NCI-H226 (cell line): ENCODE results near the gene MPO.

Source experiments
- DNase-seq: peaks from one replicate; pipeline ENCODE4 v3.0.0-alpha.2; 2015

MPO gene

GRCh38 chr17:58319173-58320162 lies 38.7 kb upstream of the MPO start:
- no peak for DNase-seq

- DNase-seq: no peak
Observed at GRCh38 chr17:58318627-58319172, 38.0 kb upstream of the MPO start.

- no peak for DNase-seq
Observed at GRCh38 chr17:58318065-58318481, 37.3 kb upstream of the MPO start.

- DNase-seq: peak; percentile 85
Observed at GRCh38 chr17:58317421-58318064, 36.8 kb upstream of the MPO start.

GRCh38 chr17:58316260-58316960 lies 35.7 kb upstream of the MPO start:
- DNase-seq: no peak

- DNase-seq: no peak
Observed at GRCh38 chr17:58315750-58316149, 35.0 kb upstream of the MPO start.

- no peak for DNase-seq
Observed at GRCh38 chr17:58315281-58315711, 34.6 kb upstream of the MPO start.

- DNase-seq: no peak
Observed at GRCh38 chr17:58314706-58315015, 33.9 kb upstream of the MPO start.

- DNase-seq: no peak
Observed at GRCh38 chr17:58313815-58314705, 33.3 kb upstream of the MPO start.

- DNase-seq: no peak
Observed at GRCh38 chr17:58312829-58313228, 32.1 kb upstream of the MPO start.

GRCh38 chr17:58312021-58312630 lies 31.4 kb upstream of the MPO start:
- DNase-seq: no peak

- no peak for DNase-seq
Observed at GRCh38 chr17:58311429-58311894, 30.7 kb upstream of the MPO start.

- DNase-seq: no peak
Observed at GRCh38 chr17:58310511-58311428, 30.0 kb upstream of the MPO start.

GRCh38 chr17:58309918-58310259 lies 29.2 kb upstream of the MPO start:
- no peak for DNase-seq

GRCh38 chr17:58308985-58309917 lies 28.5 kb upstream of the MPO start:
- DNase-seq: no peak

- DNase-seq: no peak
Observed at GRCh38 chr17:58308173-58308984, 27.6 kb upstream of the MPO start.

GRCh38 chr17:58307468-58308172 lies 26.9 kb upstream of the MPO start:
- DNase-seq: no peak
